ENCODE results near the gene GTF2IRD1.
"Not testable (repeated sequence)": the region's sequence is repeated elsewhere in the genome, so short reads cannot be mapped to it uniquely, and the experiment has no call there.

Gene GTF2IRD1

DNA sequence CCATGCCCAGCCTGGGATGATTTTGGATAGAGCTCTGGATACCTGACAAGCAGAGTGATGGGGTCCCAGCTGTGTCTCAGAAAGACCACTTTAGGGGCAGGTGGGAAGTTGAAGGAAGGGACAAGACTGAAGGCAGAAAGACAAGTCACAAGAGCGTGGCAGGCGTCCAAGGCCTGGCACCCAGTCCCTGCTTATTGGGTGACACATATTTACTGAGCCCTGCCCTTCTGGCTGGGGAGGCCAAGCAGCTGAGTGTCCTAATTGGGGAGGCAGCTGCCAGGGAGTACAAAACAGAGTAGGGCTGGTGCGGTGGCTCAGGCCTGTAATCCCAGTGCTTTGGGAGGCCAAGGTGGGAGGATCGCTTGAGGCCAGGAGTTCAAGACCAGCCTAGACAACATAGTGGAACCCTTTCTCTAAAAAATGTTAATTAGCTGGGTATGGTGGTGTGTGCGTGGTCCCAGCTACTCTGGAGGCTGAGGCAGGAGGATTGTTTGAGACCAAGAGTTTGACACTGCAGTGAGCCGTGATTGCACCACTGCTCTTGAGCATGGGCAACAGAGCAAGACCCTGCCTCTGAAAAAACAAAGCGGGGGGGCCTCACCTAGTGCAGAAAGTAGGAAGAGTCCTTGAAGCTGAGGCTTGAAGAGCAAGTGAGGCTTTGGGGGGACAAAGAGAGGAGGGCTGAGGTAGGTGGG, 150.8 kb downstream of the GTF2IRD1 start:
- DNase-seq (no peak), ATAC-seq (no peak)

GRCh38 chr7:74606101-74606908, 152.6 kb downstream of the GTF2IRD1 start:
- ATAC-seq (peak; percentile 79), DNase-seq (peak; percentile 63)

- DNase-seq (no peak), ATAC-seq (peak; percentile 5)
Measured at GRCh38 chr7:74606909-74607510, 153.3 kb downstream of the GTF2IRD1 start.

GRCh38 chr7:74612015-74612829, 158.5 kb downstream of the GTF2IRD1 start:
- ATAC-seq (no peak), DNase-seq (no peak)

- DNase-seq = no peak
- ATAC-seq = peak; percentile 14
Measured at GRCh38 chr7:74615933-74616780, 162.5 kb downstream of the GTF2IRD1 start.

- ATAC-seq (no peak), DNase-seq (peak; percentile 24)
Measured at GRCh38 chr7:74617180-74617744, 163.6 kb downstream of the GTF2IRD1 start.

GRCh38 chr7:74619235-74619860, 165.6 kb downstream of the GTF2IRD1 start:
- ATAC-seq (no peak), DNase-seq (no peak)

- no peak for ATAC-seq
- DNase-seq = no peak
Measured at GRCh38 chr7:74622228-74622749, 168.6 kb downstream of the GTF2IRD1 start.

GRCh38 chr7:74623135-74623534, 169.4 kb downstream of the GTF2IRD1 start:
- no peak for ATAC-seq
- no peak for DNase-seq

GRCh38 chr7:74625446-74625845, 171.7 kb downstream of the GTF2IRD1 start:
- DNase-seq (no peak), ATAC-seq (no peak)

DNA sequence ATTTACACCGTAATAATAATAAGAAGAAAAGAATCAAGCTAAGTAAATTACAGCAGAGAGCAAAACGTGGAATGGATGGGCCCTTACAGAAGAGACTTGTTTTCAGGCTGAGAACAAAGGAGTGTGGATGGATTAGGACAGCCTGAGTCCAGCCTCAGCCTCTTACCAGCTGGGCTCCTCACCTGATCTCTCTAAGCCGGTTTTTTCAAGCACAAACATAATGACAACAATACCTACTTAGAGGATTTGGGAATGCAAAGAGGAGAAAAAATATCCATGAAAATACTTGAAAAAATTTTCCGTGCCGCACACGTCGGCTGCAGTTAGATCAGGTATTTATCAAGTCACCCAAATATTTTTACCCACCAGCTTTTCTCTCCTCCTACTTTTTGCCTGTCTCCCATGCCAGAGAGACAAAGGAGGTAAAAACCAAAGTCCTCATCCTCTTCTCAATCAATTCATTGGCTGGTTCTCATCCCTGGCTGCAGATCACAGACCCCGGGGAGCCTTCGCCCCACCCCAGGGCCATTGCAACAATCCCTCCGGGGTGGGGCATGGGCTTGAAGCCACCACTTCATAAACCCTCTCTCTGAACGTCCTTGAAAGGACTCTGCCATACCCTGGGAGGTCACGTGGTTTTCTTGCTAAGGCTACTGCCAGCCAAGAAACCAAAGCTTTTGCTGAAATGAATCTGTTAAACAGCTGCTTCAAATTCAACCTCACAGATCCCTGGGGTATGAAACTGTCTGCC, 174.1 kb downstream of the GTF2IRD1 start:
- DNase-seq = no peak
- no peak for ATAC-seq

GRCh38 chr7:74632505-74632904, 178.8 kb downstream of the GTF2IRD1 start:
- DNase-seq = no peak
- no peak for ATAC-seq

GRCh38 chr7:74633451-74633921, 179.8 kb downstream of the GTF2IRD1 start:
- ATAC-seq (no peak), DNase-seq (no peak)

DNA sequence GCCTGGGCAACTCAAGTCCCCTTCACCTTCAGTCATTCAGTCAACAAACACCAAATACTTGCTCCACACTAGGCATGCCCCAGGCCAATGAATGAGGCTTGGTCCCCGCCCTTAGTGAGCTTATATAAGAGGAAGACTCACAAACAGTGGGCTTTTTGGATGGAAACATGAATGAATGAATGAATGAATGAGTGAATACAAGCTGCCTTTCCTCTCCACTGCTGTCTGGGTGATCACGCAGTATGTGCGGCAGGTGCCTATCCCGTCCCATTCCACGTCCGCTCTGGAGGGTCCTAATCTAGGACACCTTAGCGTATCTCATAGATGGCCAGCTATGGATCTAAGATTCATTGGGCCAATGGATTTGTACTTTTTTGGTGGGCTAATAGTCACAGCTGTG, 184.0 kb downstream of the GTF2IRD1 start:
- DNase-seq (no peak), ATAC-seq (no peak)

GRCh38 chr7:74650055-74650454, 196.3 kb downstream of the GTF2IRD1 start:
- peak; percentile 93 for ATAC-seq
- DNase-seq = peak; percentile 85

DNA sequence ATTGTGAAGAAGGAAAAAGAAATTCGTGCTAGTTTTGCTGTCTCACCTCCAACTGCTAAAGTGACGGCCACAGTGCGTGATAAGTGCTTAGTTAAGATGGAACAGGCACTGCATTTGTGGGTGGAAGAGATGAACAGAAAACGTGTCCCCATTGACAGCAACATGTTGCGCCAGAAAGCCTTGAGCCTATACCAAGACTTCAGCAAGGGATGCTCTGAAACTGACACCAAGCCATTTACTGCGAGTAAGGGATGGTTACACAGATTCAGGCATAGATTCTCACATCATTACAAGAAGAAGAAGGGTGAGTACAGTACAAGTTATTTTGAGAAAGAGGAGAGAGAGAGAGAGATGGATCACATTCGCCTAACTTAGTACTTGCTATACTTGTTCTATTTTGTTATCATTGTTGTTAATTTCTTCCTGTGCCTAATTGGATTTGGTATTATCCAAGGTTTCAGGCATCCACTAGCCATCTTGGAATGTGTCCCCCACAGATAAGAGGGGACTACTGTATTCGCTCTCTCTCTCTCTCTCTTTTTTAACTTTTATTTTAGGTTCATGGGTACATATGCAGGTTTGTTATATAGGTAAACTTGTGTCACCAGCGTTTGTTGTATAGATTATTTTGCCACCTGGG, 196.9 kb downstream of the GTF2IRD1 start:
- peak; percentile 79 for ATAC-seq

DNA sequence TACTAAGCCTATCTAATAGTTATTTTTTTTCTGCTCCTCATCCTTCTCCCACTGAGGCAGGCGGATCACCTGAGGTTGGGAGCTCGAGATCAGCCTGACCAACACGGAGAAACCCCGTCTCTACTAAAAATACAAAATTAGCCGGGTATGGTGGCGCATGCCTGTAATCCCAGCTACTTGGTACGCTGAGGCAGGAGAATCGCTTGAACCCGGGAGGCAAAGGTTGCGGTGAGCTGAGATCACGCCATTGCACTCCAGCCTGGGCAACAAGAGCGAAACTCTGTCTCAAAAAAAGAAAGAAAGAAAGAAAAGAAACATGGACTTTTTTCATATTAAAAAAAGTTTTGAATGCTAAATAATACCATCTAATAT, 197.4 kb downstream of the GTF2IRD1 start:
- DNase-seq, ATAC-seq: not testable (repeated sequence)

More for the DNA sequence above, 196.9 kb downstream of the GTF2IRD1 start:
- not testable (repeated sequence) for DNase-seq
